GM10266 (cell line): ENCODE data around the gene MIEN1.
"Not testable (repeated sequence)": the region's sequence is repeated elsewhere in the genome, so short reads cannot be mapped to it uniquely, and the experiment has no call there.

ENCODE experiments used
- DNase-seq: peaks from one replicate; pipeline ENCODE4 v3.0.0; 2012; ENCODE audit errors: extremely low spot score
- CTCF ChIP-seq: IDR thresholded peaks from 2 replicates; pipeline ENCODE4 v1.5.1; 2012; ENCODE audit warnings: mild to moderate bottlenecking, low read depth; ENCODE audit not compliant: control insufficient read depth, insufficient read depth; ENCODE audit errors: missing control alignments

MIEN1 gene

GRCh38 chr17:39727556-39727955 is 2.8 kb downstream of the MIEN1 start:
- no peak for DNase-seq
- TF ChIP-seq CTCF = no peak

GRCh38 chr17:39726617-39727016 is 3.7 kb downstream of the MIEN1 start:
- DNase-seq = no peak
- TF ChIP-seq CTCF = no peak

- DNase-seq = not testable (repeated sequence)
Observed at GRCh38 chr17:39725923-39726322, 4.4 kb downstream of the MIEN1 start.

- no peak for TF ChIP-seq CTCF
- DNase-seq = no peak
Observed at GRCh38 chr17:39724731-39725130, 5.6 kb downstream of the MIEN1 start.

GRCh38 chr17:39722965-39723848 is 7.1 kb downstream of the MIEN1 start:
- DNase-seq = no peak
- TF ChIP-seq CTCF = no peak

GRCh38 chr17:39722104-39722503 is 8.2 kb downstream of the MIEN1 start:
- TF ChIP-seq CTCF = no peak
- DNase-seq = no peak

- no peak for DNase-seq
- no peak for TF ChIP-seq CTCF
Observed at GRCh38 chr17:39719563-39720355, 10.6 kb downstream of the MIEN1 start.
